ENCODE data around the gene RBM17.

- TF ChIP-seq YY1 (IDR thresholded peaks at IDR 0.05; ENCODE audit: insufficient read depth, insufficient read length) (no peak), ZNF274 (IDR thresholded peaks at IDR 0.05; ENCODE audit: low read depth, low read length) (no peak), SUZ12 (IDR thresholded peaks at IDR 0.05; ENCODE audit: extremely low read depth, insufficient read depth, insufficient read length) (no peak)
Measured at GRCh38 chr10:6120691-6121090, 31.9 kb downstream of the RBM17 start.

Data from NT2/D1 (cell line).